SK-N-MC (cell line): ENCODE measurements around the gene DIAPH3.

Experiments used
- EZH2 ChIP-seq: fragments of 200-600 bp; sonication (generic); IDR thresholded peaks from one replicate; pipeline ENCODE4 v1.6.1; 2017; ENCODE audit warnings: antibody characterized with exemption
- FOXP2 ChIP-seq: optimal IDR thresholded peaks from 2 replicates; pipeline ENCODE3; 2011; ENCODE audit warnings: mild to moderate bottlenecking, moderate library complexity; ENCODE audit not compliant: insufficient read depth; ENCODE audit errors: extremely low read length, control extremely low read depth
- POLR2AphosphoS5 ChIP-seq: IDR thresholded peaks from 2 replicates; pipeline ENCODE4 v1.6.1; 2012; ENCODE audit warnings: mild to moderate bottlenecking, low read depth, low read length, borderline replicate concordance

- TF ChIP-seq POLR2AphosphoS5 (no peak), EZH2 (no peak), FOXP2 (no peak)
Measured at GRCh38 chr13:59710416-59710815, 453.3 kb downstream of the DIAPH3 start.
